GM12864 (cell line): ENCODE measurements around the gene ZDHHC9.

Source experiments
- DNase-seq: peaks from one replicate; pipeline ENCODE4 v3.0.0-alpha.2; 2011; ENCODE audit warnings: low read depth
- H3K4me3 ChIP-seq: 2 replicates; pipeline ENCODE4 v1.5.1; 2011; ENCODE audit warnings: mild to moderate bottlenecking, low read depth, low read length, control low read depth
- CTCF ChIP-seq: IDR thresholded peaks from 2 replicates; pipeline ENCODE4 v1.5.1; 2011; ENCODE audit warnings: low read depth, mild to moderate bottlenecking, moderate library complexity, low read length, control low read depth, inconsistent platforms; ENCODE audit errors: missing control alignments

Gene ZDHHC9

GRCh38 chrX:129846716-129847115 is 3.0 kb upstream of the ZDHHC9 start:
- DNase-seq = no peak
- no peak overlapping the region for H3K4me3 ChIP-seq
- no peak for TF ChIP-seq CTCF

- no peak overlapping the region for H3K4me3 ChIP-seq
- no peak for DNase-seq
- no peak for TF ChIP-seq CTCF
Observed at GRCh38 chrX:129845616-129846190, 2.0 kb upstream of the ZDHHC9 start.

GRCh38 chrX:129843209-129843458 is 552 bp downstream of the ZDHHC9 start:
- peak overlapping the region; percentile 81 for H3K4me3 ChIP-seq
- DNase-seq = no peak
- TF ChIP-seq CTCF = no peak

GRCh38 chrX:129842510-129843208 is 1.0 kb downstream of the ZDHHC9 start:
- DNase-seq = no peak
- H3K4me3 ChIP-seq = peak overlapping the region; percentile 81
- no peak for TF ChIP-seq CTCF

DNA sequence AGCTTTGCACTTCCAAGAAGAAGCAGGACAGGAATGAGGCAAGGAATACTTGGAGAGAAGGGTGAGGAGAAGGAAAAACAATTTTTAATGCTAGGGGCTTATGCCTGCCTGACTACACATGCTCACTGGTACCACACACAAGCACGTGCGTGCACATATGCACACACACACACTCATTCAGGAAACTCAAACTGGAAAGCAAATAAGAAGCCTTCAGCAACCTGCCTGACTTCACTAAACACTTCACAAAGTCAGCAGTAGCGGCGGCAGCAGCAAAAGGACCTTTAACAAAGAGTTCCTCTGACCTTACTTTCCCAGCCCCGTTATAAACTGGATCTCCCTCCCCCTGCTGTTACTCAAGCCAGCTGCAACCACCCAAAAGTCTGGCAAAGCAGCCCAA is 3.3 kb downstream of the ZDHHC9 start:
- DNase-seq = no peak
- no peak for TF ChIP-seq CTCF
- no peak overlapping the region for H3K4me3 ChIP-seq

- no peak for DNase-seq
- no peak for TF ChIP-seq CTCF
- H3K4me3 ChIP-seq = no peak overlapping the region
Observed at GRCh38 chrX:129836827-129837226, 6.9 kb downstream of the ZDHHC9 start.
